ENCODE data around the gene GPR151.

The GPR151 gene

GRCh38 chr5:146533260-146533857 lies 17.4 kb upstream of the GPR151 start:
- Histone ChIP-seq H3K4me3 (replicated peaks; ENCODE audit: low read depth, low read length) (no peak overlapping the region), H3K27me3 (replicated peaks; ENCODE audit: control insufficient read depth, insufficient read depth, low read length) (peaks cover 1% of the 10 kb centered on the region), H3K36me3 (ENCODE audit: control insufficient read depth, insufficient read depth, low read length) (no peaks in the 10 kb centered on the region)
- DNase-seq (ENCODE audit: extremely low read depth, insufficient read length): peak; percentile 35
- TF ChIP-seq CTCF (IDR thresholded peaks at IDR 0.05; ENCODE audit: insufficient read depth, low read length, poor library complexity, severe bottlenecking): peak; percentile 91

- H3K36me3 ChIP-seq (ENCODE audit: control insufficient read depth, insufficient read depth, low read length): no peaks in the 10 kb centered on the region
- DNase-seq (ENCODE audit: extremely low read depth, insufficient read length): no peak
Measured at GRCh38 chr5:146529984-146530383, 14.0 kb upstream of the GPR151 start.

GRCh38 chr5:146528236-146528635 lies 12.2 kb upstream of the GPR151 start:
- H3K27me3 ChIP-seq (replicated peaks; ENCODE audit: control insufficient read depth, insufficient read depth, low read length): no peaks in the 10 kb centered on the region
- no peak overlapping the region for H3K4me3 ChIP-seq (replicated peaks; ENCODE audit: low read depth, low read length)
- no peak for DNase-seq (ENCODE audit: extremely low read depth, insufficient read length)
- H3K36me3 ChIP-seq (ENCODE audit: control insufficient read depth, insufficient read depth, low read length): no peaks in the 10 kb centered on the region
- no peak for TF ChIP-seq CTCF (IDR thresholded peaks at IDR 0.05; ENCODE audit: insufficient read depth, low read length, poor library complexity, severe bottlenecking)

More at GRCh38 chr5:146529984-146530383, 14.0 kb upstream of the GPR151 start:
- Histone ChIP-seq H3K4me3 (replicated peaks; ENCODE audit: low read depth, low read length) (no peak overlapping the region), H3K27me3 (replicated peaks; ENCODE audit: control insufficient read depth, insufficient read depth, low read length) (no peaks in the 10 kb centered on the region)
- no peak for TF ChIP-seq CTCF (IDR thresholded peaks at IDR 0.05; ENCODE audit: insufficient read depth, low read length, poor library complexity, severe bottlenecking)

- H3K4me3 ChIP-seq (replicated peaks; ENCODE audit: low read depth, low read length): no peak overlapping the region
- no peak for DNase-seq (ENCODE audit: extremely low read depth, insufficient read length)
- H3K36me3 ChIP-seq (ENCODE audit: control insufficient read depth, insufficient read depth, low read length): no peaks in the 10 kb centered on the region
- H3K27me3 ChIP-seq (replicated peaks; ENCODE audit: control insufficient read depth, insufficient read depth, low read length): no peaks in the 10 kb centered on the region
- no peak for TF ChIP-seq CTCF (IDR thresholded peaks at IDR 0.05; ENCODE audit: insufficient read depth, low read length, poor library complexity, severe bottlenecking)
Measured at GRCh38 chr5:146527785-146528184, 11.8 kb upstream of the GPR151 start.

GRCh38 chr5:146523698-146524097 lies 7.7 kb upstream of the GPR151 start:
- no peak for TF ChIP-seq CTCF (IDR thresholded peaks at IDR 0.05; ENCODE audit: insufficient read depth, low read length, poor library complexity, severe bottlenecking)

More at GRCh38 chr5:146523698-146524097, 7.7 kb upstream of the GPR151 start:
- no peak overlapping the region for H3K4me3 ChIP-seq (replicated peaks; ENCODE audit: low read depth, low read length)
- H3K27me3 ChIP-seq (replicated peaks; ENCODE audit: control insufficient read depth, insufficient read depth, low read length): no peaks in the 10 kb centered on the region
- no peak for DNase-seq (ENCODE audit: extremely low read depth, insufficient read length)
- no peaks in the 10 kb centered on the region for H3K36me3 ChIP-seq (ENCODE audit: control insufficient read depth, insufficient read depth, low read length)
